Lung (tissue), 12 donors: ENCODE data around the gene COL4A3. TPM values are rescaled to one million over a fixed set of nuclear protein-coding genes. Genes with fewer than 3 reads are reported as not detected.

ENCODE experiments used
- ATAC-seq: fragments of 200-7000 bp; cut with Tn5 transposase; one replicate; pipeline ENCODE4 v1.9.1; 2020; ENCODE audit warnings: moderate number of reproducible peaks; ENCODE audit not compliant: insufficient read depth, low FRiP score
- DNase-seq, 3 donors: peaks; one replicate each; pipeline ENCODE4 v3.0.0-alpha.2; 2013 to 2017
- H3K27ac ChIP-seq, 2 donors: one replicate each; pipeline ENCODE4 v1.5.1; 2013; ENCODE audit warnings: mild to moderate bottlenecking in 2 of 2, moderate library complexity in 2 of 2, control low read depth in 1 of 2, inconsistent platforms in 1 of 2, low read depth in 1 of 2, low read length in 1 of 2
- H3K27me3 ChIP-seq, 3 donors: one replicate each; pipeline ENCODE4 v1.5.1; 2013; ENCODE audit warnings: low read length in 2 of 3; ENCODE audit not compliant: control insufficient read depth in 3 of 3, insufficient read depth in 3 of 3
- H3K36me3 ChIP-seq, 4 donors: one replicate each; pipeline ENCODE4 v1.5.1; 2013; ENCODE audit warnings: low read length in 4 of 4, mild to moderate bottlenecking in 1 of 4, moderate library complexity in 1 of 4; ENCODE audit not compliant: control insufficient read depth in 4 of 4, insufficient read depth in 4 of 4
- H3K4me1 ChIP-seq, 5 donors: one replicate each; pipeline ENCODE4 v1.5.1; 2013; ENCODE audit warnings: low read length in 5 of 5, mild to moderate bottlenecking in 2 of 5, moderate library complexity in 1 of 5; ENCODE audit not compliant: control insufficient read depth in 5 of 5, insufficient read depth in 5 of 5
- H3K4me3 ChIP-seq: one replicate; pipeline ENCODE4 v1.5.1; 2013; ENCODE audit warnings: mild to moderate bottlenecking, control low read depth, moderate library complexity
- H3K9ac ChIP-seq, 2 donors: one replicate each; pipeline ENCODE4 v1.5.1; 2013; ENCODE audit warnings: low read length in 2 of 2, control low read depth in 1 of 2; ENCODE audit not compliant: insufficient read depth in 1 of 2
- H3K9me3 ChIP-seq, 4 donors: one replicate each; pipeline ENCODE4 v1.5.1; 2013; ENCODE audit warnings: low read length in 3 of 4, mild to moderate bottlenecking in 1 of 4, moderate library complexity in 1 of 4; ENCODE audit not compliant: control insufficient read depth in 4 of 4, insufficient read depth in 3 of 4
- CTCF ChIP-seq: IDR thresholded peaks from 2 replicates; pipeline ENCODE4 v1.5.1; 2012; ENCODE audit warnings: mild to moderate bottlenecking; ENCODE audit errors: control extremely low read depth, extremely low read depth
- WGBS, 2 donors: extraction: QIAGEN DNeasy Blood & Tissue Kit; methylation state at CpG; one replicate each; pipeline ENCODE4 v1.1.7; 2013; 5-methylcytosine and 5-hydroxymethylcytosine counted together
- polyA plus RNA-seq, 2 donors: library from polyadenylated mRNA; stranded (reverse); fragments of 200-250 nt; gene quantifications; one replicate each; pipeline ENCODE4 v1.2.1, GENCODE V29; 2013
- total RNA-seq, 2 donors: library from RNA; depleted of rRNA in 1 of 2; stranded (reverse); fragments of >200 nt in 1 of 2; gene quantifications; one replicate each; pipeline ENCODE4 v1.2.1, GENCODE V29; 2014 to 2021
- donor health status: control.
- donor health status: control.
- donor health status: Bipolar disorder and iron deficiency.
- donor health status: healthy.
- donor health status: DM: yes; HTN: yes; CAD: no.

COL4A3 gene
- total and polyA plus RNA-seq, 4 donors, result 3.5 to 34.2 (median 20.2) TPM

- H3K4me1 ChIP-seq, result peaks cover 0 to 5% (median 0%) of the 10 kb centered on the region in 5 donors
- H3K9me3 ChIP-seq, result no peaks in the 10 kb centered on the region
- DNase-seq, result peak; percentile 77 to 85 (median 81)
- no peak overlapping the region for H3K4me3 ChIP-seq
- 34 to 41% methylated on average over 10 of the region's 10 CpGs for WGBS, 2 donors
- H3K9ac ChIP-seq, result no peak overlapping the region
- no peaks in the 10 kb centered on the region for H3K36me3 ChIP-seq
- peaks cover 0 to 2% (median 0%) of the 10 kb centered on the region in 3 donors for H3K27me3 ChIP-seq
- H3K27ac ChIP-seq, result no peak overlapping the region
- peak; percentile 65 for TF ChIP-seq CTCF
- no peak for ATAC-seq
Observed at GRCh38 chr2:227238238-227239237, 74.1 kb downstream of the COL4A3 start.

GRCh38 chr2:227241005-227241404 lies 76.6 kb downstream of the COL4A3 start:
- H3K27me3 ChIP-seq, result peaks cover 0 to 2% (median 0%) of the 10 kb centered on the region in 3 donors
- no peak overlapping the region for H3K27ac ChIP-seq
- H3K4me1 ChIP-seq, result peaks cover 0 to 5% (median 0%) of the 10 kb centered on the region in 5 donors
- no peaks in the 10 kb centered on the region for H3K36me3 ChIP-seq
- no peak for TF ChIP-seq CTCF
- DNase-seq (no peak), ATAC-seq (no peak)
- no peak overlapping the region for H3K9ac ChIP-seq
- no peaks in the 10 kb centered on the region for H3K9me3 ChIP-seq
- H3K4me3 ChIP-seq, result no peak overlapping the region
- 73 to 82% methylated on average over 2 of the region's 2 CpGs for WGBS, 2 donors

- ATAC-seq, result no peak
- no peaks in the 10 kb centered on the region for H3K4me1 ChIP-seq
- no peak for DNase-seq
- peaks cover 0 to 2% (median 0%) of the 10 kb centered on the region in 3 donors for H3K27me3 ChIP-seq
- no peak overlapping the region for H3K4me3 ChIP-seq
- no peak overlapping the region for H3K27ac ChIP-seq
- no peak overlapping the region for H3K9ac ChIP-seq
- H3K36me3 ChIP-seq, result no peaks in the 10 kb centered on the region
- TF ChIP-seq CTCF, result no peak
- H3K9me3 ChIP-seq, result no peaks in the 10 kb centered on the region
- 87 to 88% methylated on average over 2 of the region's 2 CpGs for WGBS, 2 donors
Observed at GRCh38 chr2:227248876-227249275, 84.5 kb downstream of the COL4A3 start.
